HepG2 (cell line): ENCODE results near the gene NMRAL1. TPM values are rescaled to one million over a fixed set of nuclear protein-coding genes. Genes with fewer than 3 reads are reported as not detected.
A peak's percentile ranks its signal among the peaks of the same experiment; 100 is the strongest.

Experiments
- AGO1 ChIP-seq: fragments of 200-400 bp; formaldehyde crosslinking; IDR thresholded peaks from 2 replicates; pipeline ENCODE4 v1.6.1; 2017; ENCODE audit warnings: mild to moderate bottlenecking, low read depth, low read length, moderate library complexity; ENCODE audit not compliant: poor library complexity, severe bottlenecking
- ATAD3A ChIP-seq: sonication (generic); formaldehyde crosslinking; IDR thresholded peaks from 2 replicates; pipeline ENCODE4 v1.4.0; 2020; ENCODE audit warnings: missing genetic modification reagents
- CBX1 ChIP-seq: IDR thresholded peaks from one replicate; pipeline ENCODE4 v1.6.1; 2016; ENCODE audit warnings: antibody characterized with exemption, low read depth
- HMG20B ChIP-seq: conservative IDR thresholded peaks from 2 replicates; pipeline ENCODE4 v1.6.1; 2016; ENCODE audit warnings: missing genetic modification reagents, missing compliant biosample characterization
- KDM3A ChIP-seq: IDR thresholded peaks from 2 replicates; pipeline ENCODE4 v1.6.1; 2018; ENCODE audit warnings: low read depth, missing compliant biosample characterization
- MLXIP ChIP-seq: sonication (generic); formaldehyde crosslinking; IDR thresholded peaks from 2 replicates; pipeline ENCODE4 v1.9.0; 2021; ENCODE audit warnings: missing genetic modification reagents, borderline replicate concordance
- PAXIP1 ChIP-seq: sonication (generic); formaldehyde crosslinking; conservative IDR thresholded peaks from 2 replicates; pipeline ENCODE4 v1.4.0; 2020; ENCODE audit warnings: mild to moderate bottlenecking, missing genetic modification reagents, moderate library complexity
- RXRA ChIP-seq: sonication (generic); formaldehyde crosslinking; IDR thresholded peaks from 2 replicates; pipeline ENCODE4 v1.5.1; 2020; ENCODE audit warnings: missing genetic modification reagents
- SATB2 ChIP-seq: sonication (generic); formaldehyde crosslinking; IDR thresholded peaks from 2 replicates; pipeline ENCODE4 v1.5.0; 2020; ENCODE audit warnings: missing genetic modification reagents
- SNAPC5 ChIP-seq: sonication (generic); formaldehyde crosslinking; IDR thresholded peaks from 2 replicates; pipeline ENCODE4 v1.8.1; 2023; ENCODE audit warnings: mild to moderate bottlenecking, missing genetic modification reagents, borderline replicate concordance
- SPEN ChIP-seq: sonication (generic); formaldehyde crosslinking; IDR thresholded peaks from 2 replicates; pipeline ENCODE4 v1.5.1; 2020; ENCODE audit warnings: low read depth, mild to moderate bottlenecking, missing genetic modification reagents
- SRSF1 ChIP-seq: fragments of 200-400 bp; formaldehyde crosslinking; optimal IDR thresholded peaks from 2 replicates; pipeline ENCODE3; 2017; ENCODE audit warnings: mild to moderate bottlenecking, low read depth, low read length, moderate library complexity
- TBX2 ChIP-seq: sonication (generic); formaldehyde crosslinking; IDR thresholded peaks from 2 replicates; pipeline ENCODE4 v1.5.0; 2020; ENCODE audit warnings: missing genetic modification reagents, mild to moderate bottlenecking, borderline replicate concordance
- ZFYVE20 ChIP-seq: sonication (generic); formaldehyde crosslinking; IDR thresholded peaks from 2 replicates; pipeline ENCODE4 v1.8.0; 2023; ENCODE audit warnings: low read depth, mild to moderate bottlenecking, moderate library complexity, missing genetic modification reagents, borderline replicate concordance
- ZNF232 ChIP-seq: sonication (generic); formaldehyde crosslinking; IDR thresholded peaks from 2 replicates; pipeline ENCODE4 v1.4.0; 2020; ENCODE audit warnings: missing genetic modification reagents, borderline replicate concordance
- ZNF282 ChIP-seq: fragments of 450-650 bp; IDR thresholded peaks from 2 replicates; pipeline ENCODE4 v1.6.1; 2018; ENCODE audit not compliant: partially characterized antibody
- ZNF33A ChIP-seq: sonication (generic); formaldehyde crosslinking; IDR thresholded peaks from 2 replicates; pipeline ENCODE4 v1.5.1; 2020; ENCODE audit warnings: missing genetic modification reagents, mild to moderate bottlenecking, moderate library complexity, borderline replicate concordance
- ZNF430 ChIP-seq: sonication (generic); formaldehyde crosslinking; IDR thresholded peaks from 2 replicates; pipeline ENCODE4 v1.9.0; 2021; ENCODE audit warnings: mild to moderate bottlenecking, missing genetic modification reagents
- ZNF510 ChIP-seq: sonication (generic); formaldehyde crosslinking; IDR thresholded peaks from 2 replicates; pipeline ENCODE4 v1.4.0; 2020; ENCODE audit warnings: low read depth, mild to moderate bottlenecking, missing genetic modification reagents
- ZNF766 ChIP-seq: sonication (generic); formaldehyde crosslinking; IDR thresholded peaks from 2 replicates; pipeline ENCODE4 v1.5.0; 2020; ENCODE audit warnings: missing genetic modification reagents, borderline replicate concordance
- ZNF773 ChIP-seq: sonication (generic); formaldehyde crosslinking; IDR thresholded peaks from 2 replicates; pipeline ENCODE4 v1.4.0; 2020; ENCODE audit warnings: missing genetic modification reagents, borderline replicate concordance
- ZNF775 ChIP-seq: sonication (generic); formaldehyde crosslinking; IDR thresholded peaks from 2 replicates; pipeline ENCODE4 v1.4.0; 2020; ENCODE audit warnings: missing genetic modification reagents, mild to moderate bottlenecking, moderate library complexity, borderline replicate concordance
- polyA plus RNA-seq, 8 experiments: library from polyadenylated mRNA; depleted of rRNA in 3 of 8; stranded (reverse) in 7 of 8; unstranded in 1 of 8; fragments of >200 nt; fragmentation: Illumina TruSeq in 4 of 8; extraction: Trizol in 4 of 8; gene quantifications; 2 replicates each; pipeline versions ENCODE4 v1.2.1 to v1.2.3, GENCODE V29; 2011 to 2016; ENCODE audit warnings: low read depth in 4 of 8, missing spikeins in 1 of 8, mixed read lengths in 1 of 8; ENCODE audit not compliant: insufficient read depth in 1 of 8
- total RNA-seq, 5 experiments: library from RNA; depleted of rRNA; stranded (reverse); fragments of >200 nt; fragmentation: Illumina TruSeq; extraction: Trizol; gene quantifications; 2 replicates each; pipeline ENCODE4 v1.2.3, GENCODE V29; 2016; ENCODE audit warnings: low read depth in 1 of 5

NMRAL1 gene
- total and polyA plus RNA-seq, 2 of the 13 experiments (the other 11 are each of a cell fraction or from before 2014, with no cell fraction given) = 30.8 to 33.1 TPM

DNA sequence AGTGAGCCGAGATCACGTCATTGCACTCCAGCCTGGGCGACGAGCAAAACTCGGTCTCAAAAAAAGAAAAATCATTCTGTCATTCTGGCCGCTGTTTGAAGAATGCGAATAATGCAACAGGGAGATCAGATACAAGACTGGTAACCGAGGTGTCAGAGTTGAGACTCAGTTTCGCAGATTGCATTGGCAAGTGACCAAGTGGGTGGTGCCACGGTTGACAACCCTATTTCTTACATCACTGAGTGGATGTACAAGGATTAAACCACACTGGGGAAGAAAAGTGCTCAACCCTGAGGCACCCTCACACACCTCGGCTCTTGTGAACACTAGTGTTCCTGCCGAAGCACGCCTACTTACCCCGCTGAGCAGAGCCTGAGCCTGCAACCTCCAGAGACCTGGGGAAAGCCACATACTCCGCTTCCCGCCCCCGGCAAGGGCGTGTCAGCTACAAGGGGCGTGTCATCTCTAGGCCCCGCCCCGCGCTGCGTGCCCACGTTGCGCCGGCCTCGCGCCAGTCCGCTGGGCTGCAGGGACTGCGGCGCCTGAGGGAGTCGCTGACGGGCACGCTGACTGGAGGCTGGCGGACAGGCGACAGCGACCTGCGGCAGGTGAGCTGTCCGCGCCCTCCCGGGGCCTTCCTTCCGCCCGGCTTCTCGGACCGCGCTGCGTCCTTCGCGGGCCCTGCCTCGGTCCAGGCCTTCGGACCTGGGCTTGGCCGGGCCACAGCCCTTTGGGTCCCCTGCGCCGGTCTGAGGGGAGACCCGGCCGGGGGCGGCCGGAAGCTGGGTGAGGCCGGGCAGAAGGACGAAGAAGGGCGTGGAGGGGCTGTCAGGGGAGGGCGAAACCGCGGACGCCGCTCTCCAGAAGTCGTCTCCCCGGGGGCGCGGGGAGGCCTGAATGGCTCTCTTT, 1.7 kb upstream of the NMRAL1 start, which contains the start of gene HMOX2 (continued):
- TF ChIP-seq ZNF232 (CRISPR knock-in tag) = peak; percentile 74; the same call in 1 of the 2 replicates
- TF ChIP-seq ZNF510 (CRISPR knock-in tag) = no peak
- no peak for TF ChIP-seq ZNF33A (CRISPR knock-in tag)
- TF ChIP-seq ATAD3A (CRISPR knock-in tag) = no peak
- peak; percentile 53; the same call in 1 of the 2 replicates for TF ChIP-seq ZNF766
- TF ChIP-seq ZNF430 (CRISPR knock-in tag) = peak; percentile 76; the same call in 1 of the 2 replicates
- TF ChIP-seq CBX1 = peak; percentile 52
- TF ChIP-seq ZNF775 (CRISPR knock-in tag) = no peak
- TF ChIP-seq SPEN (CRISPR knock-in tag) = peak; percentile 97
- TF ChIP-seq ZFYVE20 (CRISPR knock-in tag) = no peak
- TF ChIP-seq RXRA (CRISPR knock-in tag) = 0 out of 2 replicates have a peak, but pooled peaks have one; percentile 65
- peak; percentile 85; the same call in 1 of the 2 replicates for TF ChIP-seq TBX2
- peak; percentile 45 for TF ChIP-seq SRSF1
- TF ChIP-seq SNAPC5 (CRISPR knock-in tag) = peak; percentile 78; the same call in 1 of the 2 replicates
- TF ChIP-seq HMG20B (CRISPR knock-in tag) = peak; percentile 18; the same call in 1 of the 2 replicates
- no peak for TF ChIP-seq ZNF282
- peak; percentile 32; the same call in 1 of the 2 replicates for TF ChIP-seq PAXIP1 (CRISPR knock-in tag)
- TF ChIP-seq MLXIP (CRISPR knock-in tag) = no peak
- no peak for TF ChIP-seq AGO1
- 0 out of 2 replicates have a peak, but pooled peaks have one; percentile 39 for TF ChIP-seq ZNF773 (CRISPR knock-in tag)
- TF ChIP-seq SATB2 (CRISPR knock-in tag) = no peak; the same call in 1 of the 2 replicates
- TF ChIP-seq KDM3A (CRISPR knock-in tag) = peak; percentile 71; the same call in 1 of the 2 replicates
